KMS-11 (cell line): ENCODE measurements around the gene COMMD9.

Experiments
- H2AFZ ChIP-seq: fragments of 200-600 bp; sonication (generic); 2 replicates; pipeline ENCODE4 v1.6.1; 2016; ENCODE audit warnings: antibody characterized with exemption, mixed run types, low read depth
- H3K27ac ChIP-seq: fragments of 200-600 bp; sonication (generic); 2 replicates; pipeline ENCODE4 v1.6.1; 2016; ENCODE audit warnings: mild to moderate bottlenecking, mixed run types
- H3K27me3 ChIP-seq: fragments of 200-600 bp; sonication (generic); 2 replicates; pipeline ENCODE4 v1.6.1; 2017; ENCODE audit warnings: mild to moderate bottlenecking, low read depth, mixed run types, moderate library complexity; ENCODE audit not compliant: insufficient read depth
- H3K36me3 ChIP-seq: fragments of 200-600 bp; sonication (generic); 2 replicates; pipeline ENCODE4 v1.6.1; 2017; ENCODE audit warnings: mild to moderate bottlenecking, mixed run types; ENCODE audit not compliant: insufficient read depth
- H3K4me1 ChIP-seq: fragments of 200-600 bp; sonication (generic); 2 replicates; pipeline ENCODE4 v1.6.1; 2016; ENCODE audit warnings: mild to moderate bottlenecking, low read depth, mixed run types; ENCODE audit not compliant: poor library complexity, severe bottlenecking
- H3K4me2 ChIP-seq: fragments of 200-600 bp; sonication (generic); 2 replicates; pipeline ENCODE4 v1.7.0; 2016; ENCODE audit warnings: mild to moderate bottlenecking, mixed run types
- H3K4me3 ChIP-seq: fragments of 200-600 bp; sonication (generic); IDR thresholded peaks from 2 replicates; pipeline ENCODE4 v1.6.1; 2017; ENCODE audit warnings: low read depth, low read length, mixed read lengths; ENCODE audit not compliant: insufficient read depth
- H3K79me2 ChIP-seq: fragments of 200-600 bp; sonication (generic); 2 replicates; pipeline ENCODE4 v1.6.1; 2016; ENCODE audit warnings: low read depth, mixed run types; ENCODE audit not compliant: insufficient read depth
- H3K9ac ChIP-seq: fragments of 200-600 bp; sonication (generic); 2 replicates; pipeline ENCODE4 v1.6.1; 2016; ENCODE audit warnings: mild to moderate bottlenecking, mixed run types
- H4K20me1 ChIP-seq: fragments of 200-600 bp; sonication (generic); 2 replicates; pipeline ENCODE4 v1.6.1; 2016; ENCODE audit warnings: mild to moderate bottlenecking, mixed run types; ENCODE audit not compliant: insufficient read depth
- CTCF ChIP-seq: fragments of 200-600 bp; sonication (generic); conservative IDR thresholded peaks from 2 replicates; pipeline ENCODE4 v1.6.1; 2017; ENCODE audit warnings: low read depth, mild to moderate bottlenecking, antibody characterized with exemption, low read length, moderate library complexity, mixed read lengths

The COMMD9 gene

GRCh38 chr11:36253238-36253637 lies 36.0 kb downstream of the COMMD9 start:
- Histone ChIP-seq H2AFZ (no peak overlapping the region), H3K27ac (no peak overlapping the region), H3K4me1 (peaks cover 23% of the 10 kb centered on the region), H3K9ac (no peak overlapping the region), H3K4me3 (no peak overlapping the region), H3K27me3 (no peaks in the 10 kb centered on the region), H3K4me2 (no peak overlapping the region), H3K79me2 (no peaks in the 10 kb centered on the region), H3K36me3 (no peaks in the 10 kb centered on the region), H4K20me1 (no peaks in the 10 kb centered on the region)
- TF ChIP-seq CTCF: no peak

GRCh38 chr11:36251823-36252222 lies 37.4 kb downstream of the COMMD9 start:
- no peaks in the 10 kb centered on the region for H3K36me3 ChIP-seq
- no peak overlapping the region for H3K4me2 ChIP-seq
- H3K79me2 ChIP-seq: no peaks in the 10 kb centered on the region
- no peak for TF ChIP-seq CTCF
- H3K4me3 ChIP-seq: no peak overlapping the region
- H3K9ac ChIP-seq: no peak overlapping the region
- no peaks in the 10 kb centered on the region for H4K20me1 ChIP-seq
- H3K27ac ChIP-seq: no peak overlapping the region
- peaks cover 33% of the 10 kb centered on the region for H3K4me1 ChIP-seq
- no peaks in the 10 kb centered on the region for H3K27me3 ChIP-seq
- H2AFZ ChIP-seq: no peak overlapping the region

- H2AFZ ChIP-seq: peak overlapping the region; percentile 44
- H3K79me2 ChIP-seq: no peaks in the 10 kb centered on the region
- TF ChIP-seq CTCF: no peak
- peak overlapping the region; percentile 46 for H3K4me2 ChIP-seq
- peaks cover 33% of the 10 kb centered on the region for H3K4me1 ChIP-seq
- H3K36me3 ChIP-seq: no peaks in the 10 kb centered on the region
- H3K27me3 ChIP-seq: no peaks in the 10 kb centered on the region
- H3K27ac ChIP-seq: peak overlapping the region; percentile 61
- H3K4me3 ChIP-seq: no peak overlapping the region
- H3K9ac ChIP-seq: peak overlapping the region; percentile 46
- H4K20me1 ChIP-seq: no peaks in the 10 kb centered on the region
These were observed 40.0 kb downstream of the COMMD9 start for GRCh38 chr11:36249246-36249645.

- Histone ChIP-seq H2AFZ (0 out of 2 replicates have a peak overlapping the region, but pooled peaks have one; percentile 44), H3K4me3 (no peak overlapping the region), H3K4me2 (peak overlapping the region; percentile 46), H3K9ac (no peak overlapping the region; the same call in 1 of the 2 replicates), H4K20me1 (no peaks in the 10 kb centered on the region), H3K27me3 (no peaks in the 10 kb centered on the region), H3K4me1 (peaks cover 33% of the 10 kb centered on the region), H3K36me3 (no peaks in the 10 kb centered on the region), H3K79me2 (no peaks in the 10 kb centered on the region), H3K27ac (no peak overlapping the region)
- no peak for TF ChIP-seq CTCF
These were observed 40.8 kb downstream of the COMMD9 start for GRCh38 chr11:36248436-36248835.

- Histone ChIP-seq H3K79me2 (no peaks in the 10 kb centered on the region), H3K4me2 (no peak overlapping the region), H3K4me1 (peaks cover 33% of the 10 kb centered on the region), H3K36me3 (no peaks in the 10 kb centered on the region), H2AFZ (no peak overlapping the region), H3K9ac (no peak overlapping the region), H4K20me1 (no peaks in the 10 kb centered on the region), H3K27me3 (no peaks in the 10 kb centered on the region), H3K27ac (no peak overlapping the region), H3K4me3 (no peak overlapping the region)
- TF ChIP-seq CTCF: no peak
These were observed 41.7 kb downstream of the COMMD9 start for GRCh38 chr11:36247493-36247892.
